Measurements from ENCODE around the gene OSBPL9.
A peak's percentile ranks its signal among the peaks of the same experiment; 100 is the strongest.
"Not testable (repeated sequence)": the region's sequence is repeated elsewhere in the genome, so short reads cannot be mapped to it uniquely, and the experiment has no call there.

Gene OSBPL9

DNA sequence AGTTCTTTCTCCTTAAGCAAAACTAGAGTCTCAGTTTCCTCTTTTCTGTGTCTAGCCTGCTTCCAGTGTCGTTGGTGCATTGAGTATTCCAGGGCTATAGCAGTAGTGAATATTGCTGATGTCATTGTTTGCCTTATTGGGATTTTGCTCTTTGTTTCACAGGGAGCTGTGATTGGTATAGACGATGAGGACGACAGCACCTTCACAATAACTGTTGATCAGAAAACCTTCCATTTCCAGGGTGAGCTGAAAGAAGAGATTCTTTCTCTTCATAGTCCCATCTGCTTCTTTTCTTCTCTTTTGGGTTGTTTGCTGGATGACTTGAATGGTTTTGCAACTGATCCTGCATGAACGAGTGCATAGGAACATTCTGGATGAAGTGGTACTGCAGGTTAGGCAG is 52.4 kb downstream of the OSBPL9 start:
- DNase-seq: peak; percentile 49

DNA sequence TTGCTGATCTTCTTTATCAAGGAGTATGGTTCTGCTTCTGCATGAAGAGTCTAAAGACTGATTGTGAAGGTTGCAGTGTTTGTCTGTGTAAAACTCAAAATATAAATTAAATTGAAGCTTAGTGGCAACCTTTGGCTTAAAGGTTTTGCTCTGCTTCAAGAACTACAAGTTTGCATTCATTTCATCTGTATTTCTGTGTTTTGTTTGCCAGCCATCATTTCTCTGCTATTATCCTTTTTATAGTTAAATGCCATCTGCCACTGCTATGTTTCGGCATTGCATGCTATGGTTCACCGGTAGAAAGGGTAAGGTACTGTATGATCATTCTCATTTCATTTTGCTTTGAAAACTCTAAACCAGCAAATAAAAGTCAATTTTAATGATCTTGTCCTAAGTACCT is 52.9 kb downstream of the OSBPL9 start:
- DNase-seq: peak; percentile 46

DNA sequence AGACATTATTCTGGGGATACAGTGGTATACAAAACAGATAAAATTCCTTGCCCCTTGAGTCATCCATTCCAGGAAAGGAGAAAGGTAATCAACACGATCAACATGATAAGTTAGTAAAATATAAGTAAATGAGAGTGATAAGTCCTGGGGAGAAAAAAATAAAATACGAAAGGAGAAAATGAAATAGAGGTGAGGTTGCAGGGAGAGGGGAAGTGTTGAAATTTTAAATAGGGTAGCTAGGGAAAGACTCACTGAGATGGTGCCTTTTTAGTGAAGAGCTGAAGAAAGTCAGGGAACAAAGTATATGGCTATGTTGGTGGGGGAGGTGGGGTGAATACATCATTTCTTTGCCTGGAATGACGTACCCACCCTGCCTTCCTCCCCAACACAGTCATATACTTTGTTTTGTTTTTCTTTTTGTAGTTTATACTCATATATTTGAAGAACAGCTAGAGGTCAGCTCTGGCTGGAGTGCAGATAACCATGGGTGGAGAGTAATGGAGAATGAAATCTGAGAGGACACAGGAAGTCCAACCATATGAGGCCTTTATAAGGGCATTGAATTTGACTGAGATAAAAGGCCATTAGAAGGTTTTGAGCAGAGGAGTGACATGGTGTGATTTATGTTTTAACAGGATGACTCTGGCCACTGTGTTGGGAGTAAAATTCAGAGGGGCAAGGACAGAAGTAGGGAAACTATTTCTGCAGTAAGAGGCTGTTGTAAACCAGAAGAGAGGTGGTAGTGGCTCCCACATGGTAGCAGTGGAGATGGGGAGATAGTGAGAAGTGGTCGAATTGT is 54.8 kb downstream of the OSBPL9 start:
- DNase-seq: peak; percentile 37

DNA sequence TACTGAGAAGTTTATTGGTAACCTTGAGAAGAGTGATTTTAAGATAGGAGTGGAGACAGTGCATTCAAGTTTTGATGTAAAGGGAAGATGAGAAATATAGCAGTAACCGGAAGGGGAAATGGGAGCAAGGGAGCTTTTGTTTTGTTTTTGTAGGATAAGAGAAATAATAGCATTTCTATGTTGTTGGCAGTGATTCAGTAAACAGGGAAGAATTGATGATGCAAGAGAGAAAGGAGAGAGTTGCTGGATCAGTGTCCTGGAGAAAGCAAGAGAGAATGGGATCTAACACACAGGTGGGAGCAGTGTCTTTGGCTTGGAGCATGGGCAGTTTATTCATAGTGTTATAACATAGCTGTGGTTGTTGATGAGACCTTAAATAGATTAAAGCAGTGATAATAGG is 56.4 kb downstream of the OSBPL9 start:
- no peak for DNase-seq

DNA sequence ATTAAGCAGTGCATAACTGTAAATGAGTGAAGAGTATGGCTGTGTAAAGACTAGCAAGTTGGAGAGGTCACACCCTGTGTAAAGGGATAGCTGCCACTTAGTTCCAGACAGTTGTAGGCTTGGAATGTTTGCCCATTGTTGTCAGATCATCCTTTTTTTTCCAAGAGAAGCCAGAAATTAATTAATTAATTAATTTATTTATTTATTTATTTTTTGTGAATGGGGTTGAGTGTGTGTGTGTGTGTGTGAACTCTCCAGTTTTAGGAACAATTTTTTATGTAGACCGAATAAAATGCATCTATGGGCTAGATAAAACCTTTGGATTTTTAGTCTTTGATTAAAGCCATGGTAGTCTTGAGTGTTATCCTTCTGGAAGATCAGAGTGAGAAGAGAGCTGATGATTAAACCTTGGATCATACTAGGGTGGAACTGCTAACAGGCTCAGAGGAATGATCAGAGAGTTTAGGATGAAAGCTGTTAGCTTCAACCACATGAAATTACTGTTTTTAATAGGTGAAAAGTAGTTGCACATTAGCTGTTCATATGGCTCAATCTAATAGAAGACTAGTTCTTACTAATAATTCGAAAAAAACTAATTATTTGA is 58.4 kb downstream of the OSBPL9 start:
- DNase-seq: no peak

DNA sequence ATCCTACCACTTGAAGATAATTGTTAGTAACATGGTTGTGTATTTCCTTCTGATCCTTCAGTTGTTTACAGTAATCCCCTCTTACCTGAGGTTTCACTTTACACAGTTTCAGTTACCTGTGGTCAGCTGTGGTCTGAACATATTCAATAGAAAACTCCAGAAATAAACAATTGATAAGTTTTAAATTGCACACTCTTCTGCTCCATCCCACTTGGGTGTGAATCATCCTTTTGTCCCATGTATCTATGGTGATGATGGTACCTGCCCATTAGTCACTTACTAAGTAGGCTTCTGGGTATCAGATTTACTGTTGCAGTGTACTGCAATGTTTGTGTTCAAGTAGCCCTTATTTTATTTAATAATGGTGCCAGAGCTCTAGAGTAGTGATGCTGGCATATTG is 62.5 kb downstream of the OSBPL9 start:
- peak; percentile 5 for DNase-seq

DNA sequence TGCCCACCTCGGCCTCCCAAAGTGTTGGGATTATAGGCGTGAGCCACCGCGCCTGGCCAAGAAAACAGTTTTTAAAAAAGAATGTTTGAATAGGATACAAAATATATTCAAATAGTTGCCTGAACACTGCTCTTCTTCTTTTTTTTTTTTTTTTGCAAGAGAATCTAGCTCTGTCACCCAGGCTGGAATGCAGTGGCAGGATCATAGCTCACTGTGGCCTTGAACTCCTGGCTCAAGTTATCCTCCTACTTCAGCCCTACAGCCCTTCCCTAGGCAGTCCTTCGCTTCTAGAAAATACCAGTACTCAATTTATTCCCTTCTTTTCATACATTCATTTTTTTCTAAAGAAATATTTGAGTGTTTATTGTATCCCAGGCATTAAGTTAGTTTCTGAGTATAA is 67.9 kb downstream of the OSBPL9 start:
- DNase-seq: no peak

DNA sequence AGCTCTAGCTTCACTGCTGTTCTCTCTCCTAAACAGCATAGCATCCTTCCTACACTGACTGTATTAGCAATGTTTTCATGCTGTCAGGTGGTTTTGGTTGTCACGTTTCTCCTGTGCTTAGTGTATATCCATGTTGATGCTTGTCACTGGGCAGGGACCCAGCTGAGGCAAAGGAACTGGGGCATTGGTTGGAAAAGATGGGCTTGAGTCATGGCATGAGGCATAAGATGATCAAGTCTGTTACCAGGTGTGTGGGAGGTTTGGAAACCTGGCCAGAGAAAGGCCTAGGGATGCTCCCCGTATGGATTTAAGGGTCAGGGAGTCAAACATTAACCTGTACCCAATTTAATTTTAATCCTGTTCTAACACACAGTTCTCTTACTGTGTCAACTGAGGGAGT is 69.6 kb downstream of the OSBPL9 start:
- DNase-seq: no peak

DNA sequence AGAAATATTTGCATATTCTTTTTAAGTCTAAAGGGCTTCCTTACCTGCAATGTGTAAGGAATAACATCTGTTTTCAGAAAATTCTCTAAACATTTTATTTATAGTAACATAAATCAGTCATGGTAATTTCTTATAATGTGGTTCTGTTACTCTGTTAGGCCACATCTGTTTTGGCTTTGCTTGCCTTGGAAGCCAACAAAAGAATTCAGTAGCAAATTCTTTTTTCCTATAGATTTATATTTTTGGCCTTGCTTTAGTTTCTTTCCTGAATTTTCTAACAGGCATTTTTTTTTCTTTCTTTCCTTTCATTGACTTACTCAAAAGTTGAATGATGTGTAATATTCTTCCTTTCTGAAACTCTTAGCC is 72.2 kb downstream of the OSBPL9 start:
- no peak for DNase-seq

DNA sequence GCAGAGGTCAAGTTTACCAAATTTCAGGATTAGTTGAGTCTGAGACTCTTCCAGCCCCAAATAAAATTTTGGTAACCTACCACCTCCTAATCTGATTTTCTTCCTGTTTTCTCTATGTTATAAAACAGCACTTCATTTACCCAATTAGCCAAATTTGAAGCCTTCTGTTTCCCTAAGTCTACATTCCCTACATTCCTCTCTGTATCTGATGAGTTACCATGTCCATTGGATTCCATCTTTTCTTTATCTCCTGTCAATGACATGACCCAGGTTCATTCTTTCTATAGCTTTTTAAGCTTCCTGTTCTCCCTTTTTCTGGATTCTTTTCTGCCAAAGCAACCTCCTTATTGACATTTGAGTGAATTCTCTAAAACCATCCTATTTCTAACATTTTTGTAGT is 72.8 kb downstream of the OSBPL9 start:
- no peak for DNase-seq

DNA sequence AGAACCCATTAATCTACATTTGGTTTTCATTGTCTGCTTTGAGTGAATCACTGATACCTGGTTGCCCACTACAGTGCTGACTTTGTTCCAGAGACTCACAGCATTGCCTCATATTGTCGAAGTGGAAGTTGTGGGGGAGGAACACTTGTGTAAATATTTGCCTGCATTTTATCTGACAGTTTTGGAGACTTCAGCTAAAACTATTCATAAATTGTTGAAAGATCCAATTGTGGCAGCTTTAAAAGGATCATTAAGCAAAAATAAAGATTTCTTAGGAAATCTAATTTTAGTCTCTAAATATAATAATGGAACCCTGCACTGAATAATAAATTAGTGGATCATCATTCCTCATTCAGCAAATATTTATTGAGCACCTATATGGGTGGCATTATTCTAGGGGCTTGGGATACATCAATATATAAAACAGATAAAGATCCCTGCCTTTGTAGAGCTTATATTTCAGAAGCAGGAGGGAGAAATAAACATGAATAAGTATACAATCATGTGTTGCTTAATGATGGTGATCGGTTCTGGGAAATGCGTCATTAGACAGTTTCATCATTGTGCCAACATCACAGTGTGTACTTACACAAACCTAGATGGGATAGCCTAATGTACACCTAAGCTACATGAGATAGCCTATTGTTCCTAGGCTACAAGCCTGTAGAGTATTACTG is 73.5 kb downstream of the OSBPL9 start:
- DNase-seq: peak; percentile 74

DNA sequence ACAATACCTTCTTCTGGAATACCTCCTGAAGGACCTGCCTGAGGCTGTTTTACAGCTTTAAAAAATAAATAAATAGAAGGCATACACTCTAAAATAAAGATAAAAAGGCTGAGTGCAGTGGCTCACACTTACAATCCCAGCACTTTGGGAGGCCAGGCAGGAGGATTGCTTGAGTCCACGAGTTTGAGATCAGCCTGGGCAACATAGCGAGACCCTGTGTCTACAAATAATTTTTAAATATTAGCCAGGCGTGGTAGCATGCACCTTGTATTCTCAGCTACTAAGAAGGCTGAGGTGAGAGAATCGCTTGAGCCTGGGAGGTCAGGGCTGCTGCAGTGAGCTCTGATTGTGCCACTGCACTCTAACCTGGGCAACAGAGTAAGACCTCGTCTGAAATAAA is 75.0 kb downstream of the OSBPL9 start:
- DNase-seq: no peak

DNA sequence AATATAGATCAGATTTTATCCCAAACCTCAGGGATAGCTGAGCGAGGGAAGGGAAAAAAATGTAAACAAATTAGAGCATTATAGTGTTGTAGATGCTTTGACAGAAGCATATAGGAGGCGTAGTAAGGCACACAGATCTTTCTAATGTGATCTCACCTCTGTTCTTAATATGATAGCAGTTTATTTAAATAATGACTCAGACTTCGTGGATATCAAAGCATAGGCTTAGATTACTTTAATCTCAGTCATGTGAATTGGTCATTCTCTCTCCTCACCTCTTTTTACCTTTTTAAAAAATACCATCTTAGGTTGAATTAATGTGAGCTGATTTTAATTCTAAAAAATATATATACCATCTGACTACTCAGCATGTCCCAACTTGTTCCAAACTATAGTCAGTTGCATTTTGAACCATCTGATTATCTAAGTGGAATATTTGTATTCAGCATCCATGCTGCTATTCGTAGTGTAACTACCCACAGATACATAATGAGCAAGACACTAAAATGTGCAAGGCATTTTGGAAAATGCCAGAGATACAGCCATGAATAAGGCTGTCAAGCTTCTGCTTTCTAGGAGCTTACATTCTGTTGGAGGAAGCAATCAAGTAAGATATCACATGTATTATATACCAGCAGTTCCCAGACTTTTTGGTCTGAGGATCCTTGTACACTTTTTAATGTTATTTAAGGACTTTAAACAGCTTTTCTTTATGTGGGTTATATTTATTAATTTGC is 76.7 kb downstream of the OSBPL9 start:
- peak; percentile 3 for DNase-seq

DNA sequence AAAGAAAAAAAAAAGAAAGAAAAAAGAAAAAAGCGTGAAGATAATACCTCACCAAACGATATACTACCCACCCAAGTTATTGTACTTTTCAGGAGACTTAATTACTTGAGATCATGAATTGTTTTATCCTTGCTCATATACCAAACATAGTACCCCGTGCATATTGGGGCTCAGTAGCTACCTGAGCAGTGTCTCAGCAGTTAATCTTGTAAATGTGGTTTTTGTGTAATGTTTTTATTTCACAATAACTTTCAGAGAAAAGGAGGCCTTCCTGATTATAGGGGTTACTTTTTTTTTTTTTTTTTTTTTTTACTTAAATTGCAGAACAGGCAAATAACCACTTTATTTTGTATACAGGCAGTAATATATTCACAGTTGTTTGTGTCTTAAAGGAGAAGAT is 80.3 kb downstream of the OSBPL9 start:
- DNase-seq: no peak

DNA sequence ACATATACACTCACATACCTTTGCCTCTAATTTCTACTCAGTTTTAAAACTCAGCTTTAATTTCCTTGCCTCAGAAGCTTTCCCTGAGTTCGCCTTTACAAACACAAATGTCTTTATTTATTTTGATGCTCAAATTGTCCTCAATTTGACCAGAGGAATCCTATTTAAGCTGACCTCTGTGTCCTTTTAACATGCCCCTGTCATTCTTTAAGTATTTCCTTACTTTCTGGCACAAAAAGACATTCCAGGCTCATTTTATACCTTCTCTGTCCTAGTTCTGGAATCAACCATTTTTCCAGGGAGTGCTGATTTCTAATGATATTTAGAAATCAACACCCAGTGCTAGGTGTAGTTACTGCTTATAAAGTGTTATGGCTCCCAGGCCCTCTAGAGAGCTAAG is 82.5 kb downstream of the OSBPL9 start:
- no peak for DNase-seq

DNA sequence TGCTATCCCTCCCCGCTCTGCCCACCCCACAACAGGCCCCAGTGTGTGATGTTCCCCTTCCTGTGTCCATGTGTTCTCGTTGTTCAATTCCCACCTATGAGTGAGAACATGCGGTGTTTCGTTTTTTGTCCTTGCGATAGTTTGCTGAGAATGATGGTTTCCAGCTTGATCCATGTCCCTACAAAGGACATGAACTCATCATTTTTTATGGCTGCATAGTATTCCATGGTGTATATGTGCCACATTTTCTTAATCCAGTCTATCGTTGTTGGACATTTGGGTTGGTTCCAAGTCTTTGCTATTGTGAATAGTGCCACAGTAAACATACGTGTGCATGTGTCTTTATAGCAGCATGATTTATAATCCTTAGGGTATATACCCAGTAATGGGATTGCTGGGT is 84.9 kb downstream of the OSBPL9 start:
- not testable (repeated sequence) for DNase-seq

DNA sequence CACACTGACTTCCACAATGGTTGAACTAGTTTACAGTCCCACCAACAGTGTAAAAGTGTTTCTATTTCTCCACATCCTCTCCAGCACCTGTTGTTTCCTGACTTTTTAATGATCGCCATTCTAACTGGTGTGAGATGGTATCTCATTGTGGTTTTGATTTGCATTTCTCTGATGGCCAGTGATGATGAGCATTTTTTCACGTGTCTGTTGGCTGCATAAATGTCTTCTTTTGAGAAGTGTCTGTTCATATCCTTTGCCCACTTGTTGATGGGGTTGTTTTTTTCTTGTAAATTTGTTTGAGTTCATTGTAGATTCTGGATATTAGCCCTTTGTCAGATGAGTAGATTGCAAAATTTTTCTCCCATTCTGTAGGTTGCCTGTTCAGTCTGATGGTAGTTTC is 85.3 kb downstream of the OSBPL9 start:
- DNase-seq: not testable (repeated sequence)

DNA sequence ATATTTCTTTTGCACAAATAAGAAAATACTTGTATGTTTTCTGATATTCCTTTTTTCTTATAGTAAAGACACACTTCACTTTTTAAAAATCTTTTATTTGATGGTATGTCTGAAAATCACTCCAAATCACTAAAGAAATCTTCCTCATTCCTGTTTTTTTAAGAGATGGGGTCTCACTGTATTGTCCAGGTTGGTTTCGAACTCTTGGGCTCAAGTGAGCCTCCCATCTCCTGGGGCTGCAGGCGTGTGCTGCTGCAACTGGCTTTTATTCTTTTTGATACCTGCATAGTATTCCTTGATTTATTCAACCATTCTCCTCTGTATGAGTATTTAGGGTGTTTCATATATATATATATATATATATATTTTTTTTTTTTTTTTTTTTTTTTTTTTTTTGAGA is 88.1 kb downstream of the OSBPL9 start:
- DNase-seq: no peak

DNA sequence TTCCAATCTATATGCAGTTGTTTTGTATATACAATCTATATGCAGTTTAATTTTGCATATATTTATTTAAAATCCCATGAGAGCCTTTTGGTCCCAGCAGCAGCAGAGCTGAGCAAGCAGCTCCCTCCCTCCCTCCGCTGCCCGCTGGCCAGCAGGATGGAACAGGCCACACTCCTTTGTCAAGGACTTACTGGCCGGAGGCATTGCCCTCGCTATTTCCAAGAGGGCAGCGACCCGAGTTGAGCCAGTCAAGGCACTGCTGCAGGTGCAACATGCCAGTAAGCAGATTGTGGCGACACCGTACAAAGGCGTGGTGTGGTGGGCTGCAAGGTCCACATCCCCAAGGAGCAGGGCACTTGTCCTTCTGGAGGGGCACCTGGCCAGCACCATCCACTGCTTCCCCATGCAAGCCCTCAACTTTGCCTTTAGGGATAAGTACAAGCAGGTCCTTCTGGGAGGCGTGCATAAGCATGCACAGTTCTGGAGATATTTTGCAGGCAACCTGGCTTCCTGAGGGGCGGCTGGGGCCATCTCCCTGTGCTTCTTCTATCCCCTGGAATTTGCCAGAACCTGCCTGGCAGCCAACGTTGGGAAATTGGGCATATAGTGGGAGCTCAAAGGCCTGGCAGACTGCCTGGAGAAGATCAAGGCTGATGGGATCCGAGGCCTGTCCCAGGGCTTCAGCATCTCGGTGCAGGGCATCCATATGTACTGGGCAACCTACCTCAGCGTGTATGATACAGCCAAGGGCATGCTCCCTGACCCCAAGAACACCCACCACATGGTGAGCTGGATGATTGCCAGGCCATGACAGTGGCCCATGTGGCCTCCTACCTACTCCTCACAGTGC is 92.2 kb downstream of the OSBPL9 start:
- no peak for DNase-seq

DNA sequence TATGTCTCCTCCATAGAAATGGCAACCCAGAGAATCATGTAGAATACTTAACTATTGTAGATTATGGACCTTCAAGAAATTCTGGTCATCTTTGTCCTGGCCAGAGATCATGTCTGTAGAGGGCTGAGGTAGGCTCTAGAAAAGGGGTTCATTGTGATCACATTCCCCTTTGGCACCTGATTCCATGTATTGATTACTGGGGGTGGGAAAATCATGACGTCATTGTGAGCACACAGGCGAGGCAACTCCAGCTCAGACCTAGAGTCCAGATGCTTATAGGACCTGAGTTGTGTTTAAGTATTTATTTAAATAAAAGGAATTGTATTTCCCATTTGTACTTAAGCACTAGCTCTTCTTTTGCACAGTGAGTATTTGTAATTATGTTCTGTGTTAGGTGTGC is 93.1 kb downstream of the OSBPL9 start:
- no peak for DNase-seq

DNA sequence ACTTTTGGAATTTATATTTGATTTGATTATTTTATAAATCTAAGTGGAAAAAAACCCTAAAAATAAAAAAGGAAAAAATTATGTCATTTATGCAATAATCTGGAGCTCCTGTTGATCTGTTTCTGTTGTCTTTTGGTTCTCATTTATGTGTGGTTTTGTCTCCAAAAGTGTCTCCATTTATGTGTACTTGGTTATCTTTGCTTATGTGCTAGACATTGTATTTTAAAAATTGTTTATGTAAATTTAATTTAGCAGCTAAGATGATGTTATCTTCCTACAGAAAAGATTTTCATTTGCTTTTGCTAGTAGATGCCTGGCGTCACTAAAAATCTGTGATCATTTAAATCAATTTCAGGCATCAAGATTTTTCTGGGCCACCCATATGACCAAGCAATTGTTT is 95.7 kb downstream of the OSBPL9 start:
- no peak for DNase-seq

DNA sequence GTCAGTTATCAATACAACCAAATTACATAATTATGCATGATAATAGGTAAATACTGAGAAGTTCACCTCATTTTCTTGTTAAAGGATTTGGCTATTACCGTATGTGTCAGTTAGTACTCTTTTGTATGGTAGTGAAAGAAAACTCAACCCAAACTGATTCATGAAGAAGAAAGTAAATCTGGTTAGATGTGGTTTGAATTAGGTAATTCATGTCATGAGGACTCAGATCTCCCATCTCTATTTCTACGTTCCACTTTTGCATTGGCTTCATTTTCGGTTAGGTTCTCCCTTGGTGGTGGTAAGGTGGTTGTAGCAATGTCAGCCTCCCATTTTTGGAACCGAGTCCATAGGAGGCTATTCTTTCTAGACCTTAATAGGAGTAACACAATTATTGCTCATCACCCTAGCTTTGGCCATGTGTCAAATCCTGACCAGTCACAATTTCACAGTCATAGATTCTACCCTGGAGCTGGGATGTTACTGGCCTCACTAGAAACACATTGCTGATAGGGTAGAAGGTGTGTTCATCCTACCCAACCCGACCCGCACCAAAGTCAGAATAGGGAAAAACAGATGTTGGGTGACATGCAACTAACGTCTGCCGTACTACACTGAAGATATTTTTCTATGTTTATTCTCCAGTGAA is 97.6 kb downstream of the OSBPL9 start:
- DNase-seq: no peak
